ENCODE measurements around the gene JAZF1. TPM values are rescaled to one million over a fixed set of nuclear protein-coding genes. Genes with fewer than 3 reads are reported as not detected.
"Not testable (repeated sequence)": the region's sequence is repeated elsewhere in the genome, so short reads cannot be mapped to it uniquely, and the experiment has no call there.

JAZF1 gene
- total RNA-seq, 1 experiment from 2014 or later = 5.6 TPM

- no peak for DNase-seq (ENCODE audit: low read depth)
Measured at GRCh38 chr7:27914409-27914808, 266.2 kb downstream of the JAZF1 start.

- peak; percentile 61 for DNase-seq (ENCODE audit: low read depth)
Measured at GRCh38 chr7:27912751-27913150, 267.8 kb downstream of the JAZF1 start.

GRCh38 chr7:27911920-27912319, 268.7 kb downstream of the JAZF1 start:
- no peak for DNase-seq (ENCODE audit: low read depth)

GRCh38 chr7:27910326-27910725, 270.3 kb downstream of the JAZF1 start:
- peak; percentile 41 for DNase-seq (ENCODE audit: low read depth)

GRCh38 chr7:27908534-27909165, 271.9 kb downstream of the JAZF1 start:
- no peak for DNase-seq (ENCODE audit: low read depth)

GRCh38 chr7:27906385-27907091, 274.1 kb downstream of the JAZF1 start:
- DNase-seq (ENCODE audit: low read depth) = no peak

- peak; percentile 24 for DNase-seq (ENCODE audit: low read depth)
Measured at GRCh38 chr7:27905951-27906350, 274.6 kb downstream of the JAZF1 start.

GRCh38 chr7:27901028-27901760, 279.4 kb downstream of the JAZF1 start:
- DNase-seq (ENCODE audit: low read depth) = peak; percentile 79

- no peak for DNase-seq (ENCODE audit: low read depth)
Measured at GRCh38 chr7:27900006-27900405, 280.6 kb downstream of the JAZF1 start.

- no peak for DNase-seq (ENCODE audit: low read depth)
Measured at GRCh38 chr7:27899601-27900000, 281.0 kb downstream of the JAZF1 start.

GRCh38 chr7:27897441-27897847, 283.2 kb downstream of the JAZF1 start:
- no peak for DNase-seq (ENCODE audit: low read depth)

- peak; percentile 30 for DNase-seq (ENCODE audit: low read depth)
Measured at GRCh38 chr7:27897001-27897400, 283.6 kb downstream of the JAZF1 start.

GRCh38 chr7:27895551-27895950, 285.0 kb downstream of the JAZF1 start:
- no peak for DNase-seq (ENCODE audit: low read depth)

GRCh38 chr7:27890205-27890849, 290.3 kb downstream of the JAZF1 start:
- no peak for DNase-seq (ENCODE audit: low read depth)

GRCh38 chr7:27889800-27890199, 290.8 kb downstream of the JAZF1 start:
- DNase-seq (ENCODE audit: low read depth) = no peak

- DNase-seq (ENCODE audit: low read depth) = no peak
Measured at GRCh38 chr7:27888736-27889135, 291.9 kb downstream of the JAZF1 start.

- not testable (repeated sequence) for DNase-seq (ENCODE audit: low read depth)
Measured at GRCh38 chr7:27886710-27887109, 293.9 kb downstream of the JAZF1 start.

GRCh38 chr7:27885652-27886051, 294.9 kb downstream of the JAZF1 start:
- DNase-seq (ENCODE audit: low read depth) = no peak

GRCh38 chr7:27883696-27884095, 296.9 kb downstream of the JAZF1 start:
- no peak for DNase-seq (ENCODE audit: low read depth)

- no peak for DNase-seq (ENCODE audit: low read depth)
Measured at GRCh38 chr7:27876756-27877155, 303.8 kb downstream of the JAZF1 start.

- no peak for DNase-seq (ENCODE audit: low read depth)
Measured at GRCh38 chr7:27875832-27876231, 304.8 kb downstream of the JAZF1 start.

- DNase-seq (ENCODE audit: low read depth) = no peak
Measured at GRCh38 chr7:27875061-27875460, 305.5 kb downstream of the JAZF1 start.

Data from LHCN-M2 (cell line).